UCSD-AML1 (cell line): ENCODE data around the gene CLGN.

Source experiments
- DNase-seq: peaks from one replicate; lab custom pipeline; 2025; ENCODE audit not compliant: unreplicated experiment; lab: John Stamatoyannopoulos, UW

The CLGN gene

GRCh38 chr4:140342620-140343019 is 84.8 kb downstream of the CLGN start:
- DNase-seq: no peak
